ENCODE results near the gene OBI1.

OBI1 gene

GRCh38 chr13:78604782-78605611, 54.0 kb downstream of the OBI1 start:
- H3K4me3 ChIP-seq (ENCODE audit: low read depth, low read length): no peak overlapping the region
- DNase-seq (ENCODE audit: low read depth): no peak
- no peak for TF ChIP-seq CTCF (IDR thresholded peaks at IDR 0.05; ENCODE audit: low read depth, low read length, missing control alignments)

- peak; percentile 40 for DNase-seq (ENCODE audit: low read depth)
- no peak for TF ChIP-seq CTCF (IDR thresholded peaks at IDR 0.05; ENCODE audit: low read depth, low read length, missing control alignments)
- peak within 1 kb of the TSS; percentile 49 for H3K4me3 ChIP-seq (ENCODE audit: low read depth, low read length)
Measured at GRCh38 chr13:78603240-78603957, 55.6 kb downstream of the OBI1 start, which contains the start of gene POU4F1. Gene POU4F1 (minus strand): TSS chr13:78603552. CDS start chr13:78603326, 226 bp downstream.

- DNase-seq (ENCODE audit: low read depth): no peak
- peak overlapping the region; percentile 49 for H3K4me3 ChIP-seq (ENCODE audit: low read depth, low read length)
- no peak for TF ChIP-seq CTCF (IDR thresholded peaks at IDR 0.05; ENCODE audit: low read depth, low read length, missing control alignments)
Measured at GRCh38 chr13:78602561-78603239, 56.3 kb downstream of the OBI1 start.

GRCh38 chr13:78601874-78602560, 56.9 kb downstream of the OBI1 start:
- DNase-seq (ENCODE audit: low read depth): no peak
- peak overlapping the region; percentile 49 for H3K4me3 ChIP-seq (ENCODE audit: low read depth, low read length)

GRCh38 chr13:78601124-78601873, 57.7 kb downstream of the OBI1 start:
- TF ChIP-seq CTCF (IDR thresholded peaks at IDR 0.05; ENCODE audit: low read depth, low read length, missing control alignments): peak; percentile 4
- peak overlapping the region; percentile 34 for H3K4me3 ChIP-seq (ENCODE audit: low read depth, low read length)
- DNase-seq (ENCODE audit: low read depth): no peak

More at GRCh38 chr13:78601874-78602560, 56.9 kb downstream of the OBI1 start:
- no peak for TF ChIP-seq CTCF (IDR thresholded peaks at IDR 0.05; ENCODE audit: low read depth, low read length, missing control alignments)

Data from GM12864 (cell line).